Measurements from ENCODE around the gene GRN. TPM values are rescaled to one million over a fixed set of nuclear protein-coding genes. Genes with fewer than 3 reads are reported as not detected.
A peak's percentile ranks its signal among the peaks of the same experiment; 100 is the strongest.

GRN gene
- total RNA-seq, 1 experiment from 2014 or later, result 138 TPM

- DNase-seq (ENCODE audit: extremely low read depth, low read depth), result no peak
Observed at GRCh38 chr17:44398692-44399691, 53.9 kb downstream of the GRN start.

GRCh38 chr17:44400226-44400847, 55.2 kb downstream of the GRN start:
- DNase-seq (ENCODE audit: extremely low read depth, low read depth), result peak; percentile 19

Small RNA genes within 50 kb of the gene (small RNA-seq; reads per million reads assigned to genes)
- gene RF00012, result 0 to 0.12 reads per million in 2 experiments
- gene RNU6-453P, result 0 to 0.18 reads per million in 2 experiments

Other genes with a start within 250 kb of the GRN start
- 6.3 and 8.9 TPM in 2 replicates for gene HDAC5, start 221.7 kb upstream of the GRN start, total RNA-seq (2014; rRNA removed; shearing (Covaris generic))
- 4.0 and 4.8 TPM in 2 replicates for gene HROB, start 203.4 kb upstream of the GRN start, total RNA-seq (2014; rRNA removed; shearing (Covaris generic))
- not detected in 2 replicates for gene ASB16, start 174.6 kb upstream of the GRN start, total RNA-seq (2014; rRNA removed; shearing (Covaris generic))
- gene TMUB2, start 158.3 kb upstream of the GRN start, total RNA-seq (2014; rRNA removed; shearing (Covaris generic)), result 28.6 and 32.6 TPM in 2 replicates
- 42.0 and 44.1 TPM in 2 replicates for gene ATXN7L3, start 145.4 kb upstream of the GRN start, total RNA-seq (2014; rRNA removed; shearing (Covaris generic))
- gene UBTF, start 125.6 kb upstream of the GRN start, total RNA-seq (2014; rRNA removed; shearing (Covaris generic)), result 44.2 and 49.8 TPM in 2 replicates
- not detected in 2 replicates for gene SLC4A1, start 77.2 kb upstream of the GRN start, total RNA-seq (2014; rRNA removed; shearing (Covaris generic))
- gene RUNDC3A, start 36.7 kb upstream of the GRN start, total RNA-seq (2014; rRNA removed; shearing (Covaris generic)), result not detected in 2 replicates
- 116 and 127 TPM in 2 replicates for gene SLC25A39, start 20.5 kb upstream of the GRN start, total RNA-seq (2014; rRNA removed; shearing (Covaris generic))
- gene FAM171A2, start 18.6 kb downstream of the GRN start, total RNA-seq (2014; rRNA removed; shearing (Covaris generic)), result 2.8 and 3.0 TPM in 2 replicates
- 7.6 and 10.2 TPM in 2 replicates for gene ITGA2B, start 44.3 kb downstream of the GRN start, total RNA-seq (2014; rRNA removed; shearing (Covaris generic))
- 17.8 and 20.0 TPM in 2 replicates for gene GPATCH8, start 158.1 kb downstream of the GRN start, total RNA-seq (2014; rRNA removed; shearing (Covaris generic))
- gene FZD2, start 212.2 kb downstream of the GRN start, total RNA-seq (2014; rRNA removed; shearing (Covaris generic)), result 1.7 and 2.0 TPM in 2 replicates